Measurements from ENCODE around the gene MARCHF6.

DNA sequence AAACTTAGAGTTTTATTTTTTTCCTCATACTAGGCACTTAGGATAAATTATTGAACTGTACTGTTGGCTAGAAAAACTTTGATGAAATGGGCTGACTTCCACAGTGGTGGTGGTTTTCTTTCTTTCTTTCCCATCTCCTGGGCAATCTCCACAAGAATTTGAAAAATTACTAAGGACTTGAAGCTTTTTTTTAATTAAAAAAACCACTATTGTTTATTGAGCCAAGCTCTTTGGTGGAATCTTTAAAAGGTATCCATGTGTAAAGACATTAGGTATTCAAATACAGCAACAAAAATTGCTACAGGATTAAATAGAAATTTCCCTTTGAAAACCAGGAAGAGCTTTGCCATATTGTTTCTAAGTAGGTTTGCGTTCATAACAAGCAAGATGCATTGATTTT lies 14.1 kb downstream of the MARCHF6 start:
- TF ChIP-seq, protein P1, sequence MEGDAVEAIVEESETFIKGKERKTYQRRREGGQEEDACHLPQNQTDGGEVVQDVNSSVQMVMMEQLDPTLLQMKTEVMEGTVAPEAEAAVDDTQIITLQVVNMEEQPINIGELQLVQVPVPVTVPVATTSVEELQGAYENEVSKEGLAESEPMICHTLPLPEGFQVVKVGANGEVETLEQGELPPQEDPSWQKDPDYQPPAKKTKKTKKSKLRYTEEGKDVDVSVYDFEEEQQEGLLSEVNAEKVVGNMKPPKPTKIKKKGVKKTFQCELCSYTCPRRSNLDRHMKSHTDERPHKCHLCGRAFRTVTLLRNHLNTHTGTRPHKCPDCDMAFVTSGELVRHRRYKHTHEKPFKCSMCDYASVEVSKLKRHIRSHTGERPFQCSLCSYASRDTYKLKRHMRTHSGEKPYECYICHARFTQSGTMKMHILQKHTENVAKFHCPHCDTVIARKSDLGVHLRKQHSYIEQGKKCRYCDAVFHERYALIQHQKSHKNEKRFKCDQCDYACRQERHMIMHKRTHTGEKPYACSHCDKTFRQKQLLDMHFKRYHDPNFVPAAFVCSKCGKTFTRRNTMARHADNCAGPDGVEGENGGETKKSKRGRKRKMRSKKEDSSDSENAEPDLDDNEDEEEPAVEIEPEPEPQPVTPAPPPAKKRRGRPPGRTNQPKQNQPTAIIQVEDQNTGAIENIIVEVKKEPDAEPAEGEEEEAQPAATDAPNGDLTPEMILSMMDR (IDR thresholded peaks at IDR 0.05), result no peak
- TF ChIP-seq JUND (IDR thresholded peaks at IDR 0.05), result no peak
- TF ChIP-seq YY1 (IDR thresholded peaks at IDR 0.05; ENCODE audit: low read depth), result no peak
- no peak for TF ChIP-seq RXRA (IDR thresholded peaks at IDR 0.05; ENCODE audit: borderline replicate concordance, low read depth)
- TF ChIP-seq POLR2AphosphoS5 (IDR thresholded peaks at IDR 0.05; ENCODE audit: low read depth, low read length), result no peak
- TF ChIP-seq SMC3 (IDR thresholded peaks at IDR 0.05; ENCODE audit: low read depth, low read length), result no peak
- no peak for TF ChIP-seq SIN3A (IDR thresholded peaks at IDR 0.05; ENCODE audit: borderline replicate concordance, low read depth, low read length)
- TF ChIP-seq NFIC (IDR thresholded peaks at IDR 0.05; ENCODE audit: borderline replicate concordance), result no peak
- no peak for TF ChIP-seq EZH2phosphoT487 (IDR thresholded peaks at IDR 0.05; ENCODE audit: borderline replicate concordance, low read depth)

Data from SK-N-SH (cell line).